HTR-8/SVneo (cell line): ENCODE data around the gene MANF.
A peak's percentile ranks its signal among the peaks of the same experiment; 100 is the strongest.
"Not testable (repeated sequence)": the region's sequence is repeated elsewhere in the genome, so short reads cannot be mapped to it uniquely, and the experiment has no call there.

Source experiments
- DNase-seq: peaks from one replicate; pipeline ENCODE4 v3.0.0; 2011; ENCODE audit warnings: low spot score, mixed read lengths; ENCODE audit not compliant: insufficient read length
- FAIRE-seq: peaks from 2 replicates; lab custom pipeline; 2011; peaks lifted over from hg19 to GRCh38; lab: Jason Lieb, UNC

MANF gene

GRCh38 chr3:51371943-51372557, 13.0 kb upstream of the MANF start:
- FAIRE-seq (peak; percentile 90), DNase-seq (no peak)

GRCh38 chr3:51373658-51374421, 11.3 kb upstream of the MANF start:
- DNase-seq (no peak), FAIRE-seq (no peak)

GRCh38 chr3:51374456-51374855, 10.6 kb upstream of the MANF start:
- FAIRE-seq (no peak), DNase-seq (no peak)

- DNase-seq (no peak), FAIRE-seq (no peak)
These were observed 10.0 kb upstream of the MANF start for GRCh38 chr3:51375136-51375535.

- FAIRE-seq (no peak), DNase-seq (no peak)
These were observed 9.5 kb upstream of the MANF start for GRCh38 chr3:51375571-51375970.

GRCh38 chr3:51378065-51378464, 7.0 kb upstream of the MANF start:
- DNase-seq (no peak), FAIRE-seq (no peak)

- no peak for FAIRE-seq
- DNase-seq, result no peak
These were observed 6.4 kb upstream of the MANF start for GRCh38 chr3:51378726-51379125.

GRCh38 chr3:51379301-51379700, 5.8 kb upstream of the MANF start:
- DNase-seq (no peak), FAIRE-seq (no peak)

GRCh38 chr3:51379746-51380455, 5.2 kb upstream of the MANF start:
- DNase-seq (no peak), FAIRE-seq (no peak)

GRCh38 chr3:51380601-51381332, 4.3 kb upstream of the MANF start:
- no peak for FAIRE-seq
- no peak for DNase-seq

GRCh38 chr3:51381333-51381705, 3.8 kb upstream of the MANF start:
- no peak for FAIRE-seq

GRCh38 chr3:51382076-51382745, 2.9 kb upstream of the MANF start:
- no peak for DNase-seq
- no peak for FAIRE-seq

More at GRCh38 chr3:51381333-51381705, 3.8 kb upstream of the MANF start:
- DNase-seq, result no peak

- DNase-seq (no peak), FAIRE-seq (no peak)
These were observed 2.0 kb upstream of the MANF start for GRCh38 chr3:51382947-51383578.

- FAIRE-seq (no peak), DNase-seq (no peak)
These were observed 901 bp upstream of the MANF start for GRCh38 chr3:51384055-51384725.

- DNase-seq (no peak), FAIRE-seq (peak; percentile 49)
These were observed 565 bp downstream of the MANF start for GRCh38 chr3:51385621-51386091.

- DNase-seq, result no peak
- no peak for FAIRE-seq
These were observed 1.2 kb downstream of the MANF start for GRCh38 chr3:51386159-51386851.

- DNase-seq (no peak), FAIRE-seq (no peak)
These were observed 1.8 kb downstream of the MANF start for GRCh38 chr3:51386852-51387229.

GRCh38 chr3:51387281-51387680, 2.2 kb downstream of the MANF start:
- DNase-seq, FAIRE-seq: not testable (repeated sequence)
